ENCODE measurements around the gene MKKS.

- TF ChIP-seq, protein P1, sequence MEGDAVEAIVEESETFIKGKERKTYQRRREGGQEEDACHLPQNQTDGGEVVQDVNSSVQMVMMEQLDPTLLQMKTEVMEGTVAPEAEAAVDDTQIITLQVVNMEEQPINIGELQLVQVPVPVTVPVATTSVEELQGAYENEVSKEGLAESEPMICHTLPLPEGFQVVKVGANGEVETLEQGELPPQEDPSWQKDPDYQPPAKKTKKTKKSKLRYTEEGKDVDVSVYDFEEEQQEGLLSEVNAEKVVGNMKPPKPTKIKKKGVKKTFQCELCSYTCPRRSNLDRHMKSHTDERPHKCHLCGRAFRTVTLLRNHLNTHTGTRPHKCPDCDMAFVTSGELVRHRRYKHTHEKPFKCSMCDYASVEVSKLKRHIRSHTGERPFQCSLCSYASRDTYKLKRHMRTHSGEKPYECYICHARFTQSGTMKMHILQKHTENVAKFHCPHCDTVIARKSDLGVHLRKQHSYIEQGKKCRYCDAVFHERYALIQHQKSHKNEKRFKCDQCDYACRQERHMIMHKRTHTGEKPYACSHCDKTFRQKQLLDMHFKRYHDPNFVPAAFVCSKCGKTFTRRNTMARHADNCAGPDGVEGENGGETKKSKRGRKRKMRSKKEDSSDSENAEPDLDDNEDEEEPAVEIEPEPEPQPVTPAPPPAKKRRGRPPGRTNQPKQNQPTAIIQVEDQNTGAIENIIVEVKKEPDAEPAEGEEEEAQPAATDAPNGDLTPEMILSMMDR (IDR thresholded peaks at IDR 0.05), result no peak
- TF ChIP-seq POLR2A (IDR thresholded peaks at IDR 0.05), result no peak
Observed at GRCh38 chr20:10478205-10478604, 44.2 kb upstream of the MKKS start.
